Activated naive CD4-positive, alpha-beta T cell treated with Interleukin-2 at 50 U/mL for 16 hours (primary cell): ENCODE measurements around the gene FBXO41.

Experiments used
- DNase-seq: peaks from one replicate; pipeline ENCODE4 v3.0.0-alpha.2; 2020

The FBXO41 gene

GRCh38 chr2:73284296-73285158 is at the start of gene FBXO41:
FBXO41 (minus strand) TSS chr2:73284478; CDS start chr2:73269630, 14,848 bp downstream.
- DNase-seq, result peak; percentile 75

DNA sequence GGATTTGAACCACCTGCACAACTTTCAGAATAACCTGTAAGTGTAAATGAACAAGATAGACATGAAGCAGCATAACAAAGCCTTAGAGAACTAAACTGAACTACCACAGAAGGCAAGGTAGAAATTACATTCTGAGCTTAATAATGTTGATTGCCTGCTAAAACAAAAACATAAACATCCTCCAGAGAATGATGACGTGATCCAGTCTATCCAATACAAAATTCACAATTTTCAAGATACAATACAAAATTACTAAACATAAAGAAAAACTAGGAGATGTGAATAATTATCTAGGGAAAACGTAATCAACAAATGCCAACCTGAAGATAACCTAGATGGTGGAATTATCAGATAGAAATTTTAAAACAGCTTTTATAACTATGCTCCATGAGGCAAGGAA is 49.8 kb upstream of the FBXO41 start:
- DNase-seq, result no peak

GRCh38 chr2:73333564-73333963 is 49.3 kb upstream of the FBXO41 start:
- no peak for DNase-seq

DNA sequence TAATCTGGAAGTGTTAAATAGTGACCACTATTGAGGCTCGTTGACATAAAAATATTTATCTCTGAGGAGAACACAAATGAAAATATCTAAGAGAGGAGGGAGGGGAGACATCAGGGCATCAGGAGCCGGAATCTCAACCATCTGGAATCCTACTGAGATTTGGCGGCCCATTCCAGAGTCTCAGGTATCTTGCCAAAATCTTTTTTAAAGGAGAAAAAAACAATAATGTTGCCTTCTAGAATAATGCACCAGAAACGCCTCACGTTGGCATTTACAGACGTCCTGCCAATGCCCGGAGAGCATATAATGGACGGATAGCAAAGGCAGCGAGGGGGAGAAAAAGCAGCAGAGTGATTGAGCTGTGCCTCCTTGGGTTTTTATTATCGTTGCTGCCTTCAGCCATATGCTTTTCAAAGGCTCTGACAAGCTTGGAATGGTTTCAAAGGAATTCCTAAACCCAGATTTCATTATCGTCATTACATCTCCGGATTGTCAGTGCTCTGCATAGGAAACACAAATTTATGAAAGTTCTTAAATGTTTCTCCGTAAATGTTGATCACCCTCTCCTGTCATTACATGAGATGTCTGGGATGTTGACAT is 39.9 kb upstream of the FBXO41 start:
- DNase-seq, result no peak

DNA sequence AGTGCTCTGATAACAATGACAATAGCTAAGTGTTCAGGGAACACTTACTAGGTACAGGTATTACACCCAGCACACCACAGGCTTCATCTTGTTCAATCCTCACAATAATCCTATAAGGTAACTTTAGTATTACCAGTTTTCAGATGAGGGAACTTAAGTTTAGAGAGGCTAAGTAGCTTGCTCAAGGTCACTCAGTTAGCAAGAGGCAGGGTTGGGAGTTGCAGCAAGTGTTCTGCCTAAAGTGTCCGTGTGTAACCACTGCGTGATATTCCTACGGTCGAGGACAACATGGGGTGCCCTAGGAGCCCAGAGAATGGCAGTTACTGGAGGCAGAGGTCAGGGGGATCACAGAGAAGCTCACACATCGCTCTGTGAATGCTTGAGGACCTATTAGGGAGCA is 39.3 kb upstream of the FBXO41 start:
- no peak for DNase-seq

DNA sequence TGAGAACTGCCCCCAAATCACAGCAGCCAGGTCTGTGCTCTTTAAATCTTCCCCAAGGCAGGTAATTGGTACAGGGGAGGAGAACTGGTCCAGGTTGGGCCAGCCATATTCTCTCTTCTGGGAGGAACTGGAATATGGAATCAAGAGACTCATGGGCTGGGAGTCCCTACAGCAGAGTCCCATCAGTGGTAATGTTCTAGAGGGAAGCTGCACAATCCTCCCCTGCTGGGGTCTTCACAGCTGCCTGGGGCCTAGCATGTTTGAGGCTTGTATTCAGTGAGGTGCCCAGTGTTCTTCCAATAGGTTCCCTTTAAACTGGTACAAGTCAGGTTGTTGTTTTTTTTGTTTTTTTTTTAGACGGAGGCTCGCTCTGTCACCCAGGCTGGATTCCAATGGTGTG is 30.2 kb upstream of the FBXO41 start:
- no peak for DNase-seq

- no peak for DNase-seq
Measured at GRCh38 chr2:73307720-73308119, 23.4 kb upstream of the FBXO41 start.

DNA sequence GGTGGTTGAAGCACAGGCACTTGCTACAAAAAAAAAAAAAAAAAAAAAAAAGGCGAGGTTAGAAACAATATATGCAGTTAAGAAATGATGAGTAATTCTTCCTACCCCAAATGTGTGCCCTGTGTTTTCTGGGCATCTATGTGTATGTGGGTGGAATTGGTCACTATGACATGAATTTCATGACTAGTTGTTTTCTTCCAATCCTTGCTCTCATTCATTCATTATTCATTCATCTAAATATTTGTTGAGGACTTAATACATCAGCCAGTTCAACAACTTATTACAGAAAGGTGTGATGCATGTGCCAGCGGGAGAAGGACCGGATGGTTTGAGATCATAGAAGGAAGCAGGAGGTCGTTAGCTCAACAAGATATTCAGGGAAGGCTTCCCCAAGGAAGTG is 17.4 kb upstream of the FBXO41 start:
- no peak for DNase-seq

- no peak for DNase-seq
Measured at GRCh38 chr2:73300926-73301325, 16.6 kb upstream of the FBXO41 start.

DNA sequence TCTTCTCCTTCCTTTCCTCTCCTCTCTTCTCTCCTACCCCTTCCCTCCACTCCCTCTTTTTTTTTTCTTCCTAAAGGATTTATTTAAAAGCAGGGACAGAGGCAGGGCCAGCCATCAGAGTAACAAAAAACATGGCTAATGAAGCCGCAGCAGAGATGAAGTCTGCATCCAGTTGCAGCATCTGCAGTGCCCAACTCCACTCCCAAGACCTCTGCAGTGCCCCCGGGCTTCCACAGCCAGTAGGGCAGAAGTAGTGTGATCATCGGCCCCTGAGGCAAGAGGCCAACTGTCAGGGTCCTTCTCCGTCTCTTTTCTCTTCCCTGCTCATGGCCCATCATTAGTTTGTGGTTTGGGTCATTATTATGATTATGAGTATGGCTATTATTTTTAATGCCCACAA is 13.3 kb upstream of the FBXO41 start:
- DNase-seq, result no peak

- DNase-seq, result no peak
Measured at GRCh38 chr2:73297151-73297559, 12.9 kb upstream of the FBXO41 start.

DNA sequence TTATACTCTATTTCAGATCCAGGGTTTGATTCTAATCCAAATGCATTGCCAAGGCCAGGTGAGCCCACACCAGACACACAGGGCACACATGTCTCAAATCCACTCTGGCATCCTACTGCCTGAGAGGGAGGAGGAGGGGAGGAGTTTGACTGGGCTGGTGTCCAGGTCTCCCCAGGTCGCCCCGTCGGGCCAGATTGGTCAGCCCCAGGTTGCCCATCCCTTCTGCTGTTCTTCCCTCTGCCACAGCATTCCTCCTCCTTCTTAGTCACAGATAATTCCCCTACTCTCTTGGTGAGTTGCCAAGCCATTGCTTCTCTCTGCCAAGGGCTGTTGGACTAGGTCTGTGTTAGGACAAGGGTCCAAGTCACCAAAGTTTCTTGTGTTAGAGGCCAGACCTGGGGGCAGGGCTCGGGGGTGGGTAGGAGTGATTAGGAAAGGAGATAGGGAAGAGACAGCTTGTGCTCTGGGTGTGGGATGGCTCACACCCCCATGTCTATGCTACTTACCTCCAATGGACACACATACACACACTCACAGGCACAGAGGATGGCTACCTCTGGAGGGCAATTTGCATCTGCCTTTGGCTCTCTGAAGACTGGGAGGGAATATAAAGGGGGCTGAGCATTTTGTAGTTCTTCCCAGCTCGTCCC is 11.6 kb upstream of the FBXO41 start:
- DNase-seq, result no peak

DNA sequence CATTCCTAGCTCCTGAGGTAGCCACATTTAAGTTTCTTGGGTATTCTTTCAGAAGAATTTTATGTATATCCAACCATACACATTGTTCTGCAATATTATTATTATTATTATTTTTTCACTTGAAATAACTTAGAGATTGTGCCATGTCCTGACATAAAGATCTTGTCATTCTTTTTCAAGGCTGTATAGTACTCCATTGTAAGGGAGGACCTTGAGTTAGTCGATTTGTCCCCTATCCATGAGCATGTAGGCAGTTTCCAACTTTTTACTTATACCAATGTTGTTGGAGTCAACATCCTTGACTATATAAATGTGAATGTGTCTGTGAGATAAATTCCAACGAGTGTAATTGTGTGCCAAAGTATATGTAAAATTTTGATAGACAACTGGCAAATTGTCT is 10.0 kb upstream of the FBXO41 start:
- DNase-seq, result no peak

GRCh38 chr2:73293534-73294171 is 9.4 kb upstream of the FBXO41 start, which contains the start of gene EGR4:
EGR4 (minus strand) TSS chr2:73293548; CDS start chr2:73293317, 231 bp downstream.
- peak; percentile 92 for DNase-seq

GRCh38 chr2:73292906-73293533 is 8.7 kb upstream of the FBXO41 start:
- DNase-seq, result peak; percentile 6

- DNase-seq, result no peak
Measured at GRCh38 chr2:73292316-73292905, 8.1 kb upstream of the FBXO41 start.

- no peak for DNase-seq
Measured at GRCh38 chr2:73291461-73292315, 7.4 kb upstream of the FBXO41 start.

DNA sequence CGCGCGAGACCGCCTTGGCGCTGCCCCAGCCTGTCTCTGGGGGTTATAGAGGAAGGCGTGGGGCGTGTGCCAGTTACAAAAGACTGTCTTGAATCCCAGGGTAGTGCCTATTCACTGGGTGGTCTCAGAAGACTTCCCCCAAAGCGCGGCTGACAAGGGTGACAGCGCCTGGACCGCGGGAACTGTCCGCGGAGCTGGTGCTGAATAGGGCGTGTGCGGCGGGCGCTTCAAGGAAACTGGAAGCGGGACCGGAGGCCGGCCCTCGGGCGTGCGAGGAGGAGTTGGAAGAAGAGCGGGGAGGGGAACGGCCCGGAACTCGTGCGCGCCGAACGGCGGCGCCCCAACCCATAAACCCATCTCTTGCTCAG is 6.8 kb upstream of the FBXO41 start:
- DNase-seq, result peak; percentile 59

DNA sequence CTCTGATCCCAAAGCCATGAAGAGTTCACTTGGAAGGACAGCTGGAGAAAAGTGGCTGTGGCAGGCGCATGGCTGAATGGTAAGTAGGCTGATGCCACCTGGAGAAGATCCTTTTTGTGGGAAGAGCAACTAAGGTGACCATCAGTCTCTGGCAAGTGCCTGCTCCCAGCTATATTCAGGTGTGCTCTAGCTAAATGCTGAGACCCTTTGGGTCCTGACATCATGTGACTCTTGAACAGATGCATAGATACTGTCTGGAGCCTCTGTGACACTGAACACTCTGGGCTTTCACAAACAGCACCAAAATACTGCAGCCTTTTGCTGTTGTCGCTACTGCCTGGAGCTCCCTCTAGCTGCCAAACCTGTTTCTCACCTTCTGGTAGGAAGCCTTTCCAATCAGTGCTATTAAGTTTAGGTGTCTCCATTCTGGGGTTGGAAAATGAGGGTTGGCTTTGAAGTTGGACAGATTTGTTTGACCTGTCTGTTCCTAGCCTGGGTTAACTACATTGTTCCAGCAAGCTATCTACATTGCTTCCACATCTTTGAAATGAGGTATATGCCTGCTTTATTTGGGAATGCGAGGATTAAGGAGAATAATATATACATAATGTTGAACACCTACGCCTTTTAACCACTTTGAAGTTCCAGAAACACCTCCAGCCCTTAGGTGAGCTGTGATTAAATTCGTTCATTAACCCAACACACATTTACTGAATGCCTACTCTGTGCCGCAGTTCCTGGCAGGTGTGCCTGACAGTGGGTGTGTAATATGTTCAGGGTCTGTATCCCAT is 6.0 kb upstream of the FBXO41 start:
- DNase-seq, result peak; percentile 56

DNA sequence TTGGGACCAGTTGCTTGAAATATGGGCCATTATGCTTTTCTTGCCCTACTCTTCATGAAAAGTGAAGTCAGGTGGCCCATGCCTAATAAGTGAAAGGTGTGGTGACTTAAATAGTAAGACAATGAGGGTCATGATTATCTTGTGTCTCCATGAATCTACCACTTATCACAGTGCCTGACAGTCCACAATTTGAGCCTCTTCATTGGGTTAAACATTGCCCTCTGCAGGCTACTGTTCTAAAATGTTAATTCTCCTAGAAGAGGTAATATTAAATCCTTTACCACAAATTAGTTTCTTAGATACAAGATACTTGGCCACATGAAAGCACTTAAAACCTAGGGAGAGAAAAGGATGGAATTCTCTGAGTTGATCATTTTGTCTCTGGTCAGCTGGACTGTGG is 5.0 kb upstream of the FBXO41 start:
- DNase-seq, result no peak
